HCT116 (cell line): ENCODE results near the gene PGM2L1. TPM values are rescaled to one million over a fixed set of nuclear protein-coding genes. Genes with fewer than 3 reads are reported as not detected.

Source experiments
- ATAC-seq: fragments of 200-7000 bp; cut with Tn5 transposase; 2 replicates; pipeline ENCODE4 v1.9.1; 2020; ENCODE audit warnings: mild to moderate bottlenecking, moderate library complexity
- BruUV-seq: library from RNA; stranded (reverse); fragments of 400-500 nt; replicated peaks from 2 replicates; lab custom pipeline; 2021; lab: Mats Ljungman, UMichigan
- CTCF ChIA-PET: fragments of 300-600 bp; sonication (Branson Sonifier 250); formaldehyde crosslinking; loops from one replicate; lab custom pipeline; 2021; ENCODE audit warnings: antibody characterized with exemption; lab: Charles Lee
- POLR2A ChIA-PET: fragments of 300-600, 350-600 bp; sonication (Branson Sonifier 250); formaldehyde crosslinking; loops from one replicate; lab custom pipeline; 2021; ENCODE audit warnings: antibody characterized with exemption; lab: Charles Lee
- RAD21 ChIA-PET, 2 experiments: fragments of 300-600 bp; sonication (Branson Sonifier 250); formaldehyde crosslinking; loops; one replicate each; lab custom pipeline; 2023; ENCODE audit warnings: low total read pairs in 2 of 2; ENCODE audit not compliant: uncharacterized antibody in 2 of 2, unreplicated experiment in 2 of 2, low non-redundant PET in 1 of 2; lab: Charles Lee
- DNase-seq: peaks from one replicate; pipeline ENCODE4 v3.0.0-alpha.2; 2010; ENCODE audit warnings: low read depth, low spot score
- H2AFZ ChIP-seq: fragments of 200-600 bp; shearing (Covaris generic), sonication (generic); 2 replicates; pipeline ENCODE4 v1.6.1; 2017; ENCODE audit warnings: low read depth, mixed run types, mixed read lengths, antibody characterized with exemption, low read length; ENCODE audit not compliant: poor library complexity, severe bottlenecking
- H3K27ac ChIP-seq: 2 replicates; pipeline ENCODE4 v1.5.1; 2012; ENCODE audit warnings: low read depth, low read length
- H3K27me3 ChIP-seq: fragments of 200-600 bp; sonication (generic); 2 replicates; pipeline ENCODE4 v1.6.1; 2016; ENCODE audit warnings: mixed run types, low read length, mixed read lengths; ENCODE audit not compliant: insufficient read depth
- H3K36me3 ChIP-seq, 2 experiments: fragments of 200-500 bp in 1 of 2; fragments of 200-600 bp in 1 of 2; sonication (Bioruptor generic) in 1 of 2; sonication (generic) in 1 of 2; 2 replicates each; pipeline versions ENCODE4 v1.5.1 to v1.6.1; 2014 to 2016; ENCODE audit warnings: low read length in 2 of 2, inconsistent platforms in 1 of 2, mixed read lengths in 1 of 2, mixed run types in 1 of 2; ENCODE audit not compliant: insufficient read depth in 2 of 2, control insufficient read depth in 1 of 2
- H3K4me1 ChIP-seq, 2 experiments: fragments of 200-600 bp in 1 of 2; sonication (generic) in 1 of 2; 2 replicates each; pipeline versions ENCODE4 v1.5.1 to v1.6.1; 2012 to 2017; ENCODE audit warnings: low read length in 2 of 2, inconsistent platforms in 1 of 2, mild to moderate bottlenecking in 1 of 2, mixed read lengths in 1 of 2, mixed run types in 1 of 2, moderate library complexity in 1 of 2; ENCODE audit not compliant: insufficient read depth in 2 of 2, control insufficient read depth in 1 of 2
- H3K4me2 ChIP-seq: fragments of 200-600 bp; sonication (generic); 2 replicates; pipeline ENCODE4 v1.6.1; 2017; ENCODE audit warnings: mixed run types, low read length, mixed read lengths
- H3K4me3 ChIP-seq, 2 experiments: fragments of 200-600 bp in 1 of 2; sonication (generic) in 1 of 2; replicated peaks in 1 of 2; 2 replicates each; pipeline ENCODE4 v1.5.1; 2011 to 2016; ENCODE audit warnings: low read length in 2 of 2, control low read depth in 1 of 2, low read depth in 1 of 2, mild to moderate bottlenecking in 1 of 2, mixed read lengths in 1 of 2, mixed run types in 1 of 2
- H3K79me2 ChIP-seq: fragments of 200-600 bp; sonication (generic); 2 replicates; pipeline ENCODE4 v1.6.1; 2017; ENCODE audit warnings: mild to moderate bottlenecking, mixed run types, low read length, moderate library complexity, mixed read lengths; ENCODE audit not compliant: insufficient read depth
- H3K9ac ChIP-seq: fragments of 200-600 bp; sonication (generic); 2 replicates; pipeline ENCODE4 v1.6.1; 2016; ENCODE audit warnings: low read length, mixed read lengths
- H3K9me2 ChIP-seq: fragments of 200-600 bp; sonication (generic), shearing (Covaris generic); 2 replicates; pipeline ENCODE4 v1.6.1; 2017; ENCODE audit warnings: mixed run types, mild to moderate bottlenecking, moderate library complexity; ENCODE audit not compliant: insufficient read depth
- H3K9me3 ChIP-seq, 2 experiments: fragments of 200-500 bp in 1 of 2; fragments of 200-600 bp in 1 of 2; sonication (Bioruptor generic) in 1 of 2; sonication (generic) in 1 of 2; 2 replicates each; pipeline ENCODE4 v1.6.1; 2014 to 2017; ENCODE audit warnings: low read length in 2 of 2, mixed read lengths in 2 of 2, inconsistent platforms in 1 of 2, low read depth in 1 of 2, mild to moderate bottlenecking in 1 of 2, mixed run types in 1 of 2, moderate library complexity in 1 of 2; ENCODE audit not compliant: control insufficient read depth in 1 of 2, insufficient read depth in 1 of 2
- H4K20me1 ChIP-seq: fragments of 200-600 bp; sonication (generic), shearing (Covaris generic); 2 replicates; pipeline ENCODE4 v1.6.1; 2017; ENCODE audit warnings: mixed run types, mild to moderate bottlenecking, moderate library complexity; ENCODE audit not compliant: insufficient read depth
- ATF3 ChIP-seq: IDR thresholded peaks from 2 replicates; pipeline ENCODE4 v1.6.1; 2012
- CTCF ChIP-seq, 3 experiments: fragments of 200-600 bp in 1 of 3; sonication (generic) in 1 of 3; IDR thresholded peaks in 2 of 3; conservative IDR thresholded peaks in 1 of 3; 2 replicates each; pipeline ENCODE4 v1.5.1; 2012 to 2017; ENCODE audit warnings: low read depth in 2 of 3, low read length in 2 of 3, antibody characterized with exemption in 1 of 3, borderline replicate concordance in 1 of 3, control low read depth in 1 of 3, mild to moderate bottlenecking in 1 of 3, mixed read lengths in 1 of 3, mixed run types in 1 of 3, moderate library complexity in 1 of 3; ENCODE audit not compliant: insufficient read depth in 1 of 3
- EZH2 ChIP-seq: fragments of 200-600 bp; sonication (generic); IDR thresholded peaks from 2 replicates; pipeline ENCODE4 v1.6.1; 2017; ENCODE audit warnings: antibody characterized with exemption, mixed run types
- FOSL1 ChIP-seq: IDR thresholded peaks from 2 replicates; pipeline ENCODE4 v1.6.1; 2012; ENCODE audit warnings: low read depth
- JUND ChIP-seq: IDR thresholded peaks from 2 replicates; pipeline ENCODE4 v1.6.1; 2012
- POLR2A ChIP-seq: IDR thresholded peaks from 2 replicates; pipeline ENCODE4 v1.7.0; 2011; ENCODE audit warnings: borderline replicate concordance; ENCODE audit not compliant: insufficient read depth, insufficient read length; ENCODE audit errors: extremely low read depth
- POLR2AphosphoS5 ChIP-seq: IDR thresholded peaks from 2 replicates; pipeline ENCODE4 v1.6.1; 2011; ENCODE audit warnings: mild to moderate bottlenecking, low read depth, low read length, moderate library complexity
- RAD21 ChIP-seq: IDR thresholded peaks from 2 replicates; pipeline ENCODE4 v1.6.1; 2012; ENCODE audit warnings: low read depth, mild to moderate bottlenecking
- SP1 ChIP-seq: IDR thresholded peaks from 2 replicates; pipeline ENCODE4 v1.6.1; 2012; ENCODE audit warnings: low read depth
- SRF ChIP-seq: IDR thresholded peaks from 2 replicates; pipeline ENCODE4 v1.6.1; 2012; ENCODE audit warnings: low read depth
- TCF7L2 ChIP-seq: IDR thresholded peaks from 2 replicates; pipeline ENCODE4 v1.7.0; 2011; ENCODE audit warnings: borderline replicate concordance, inconsistent platforms; ENCODE audit not compliant: insufficient read depth, insufficient read length; ENCODE audit errors: extremely low read depth
- YY1 ChIP-seq: IDR thresholded peaks from 2 replicates; pipeline ENCODE4 v1.6.1; 2011; ENCODE audit warnings: low read length, low read depth, moderate library complexity, mild to moderate bottlenecking; ENCODE audit not compliant: insufficient replicate concordance; ENCODE audit errors: extremely low read depth
- ZNF274 ChIP-seq: fragments of 200-500 bp; sonication (Bioruptor generic); IDR thresholded peaks from 2 replicates; pipeline ENCODE4 v1.6.1; 2014; ENCODE audit warnings: mild to moderate bottlenecking, low read depth, low read length, inconsistent platforms
- intact Hi-C: fragments of 100-400 bp; cut with micrococcal nuclease; formaldehyde crosslinking; loops from 2 replicates; pipeline ENCODE4 v1.10.0; 2022
- total RNA-seq: library from RNA; stranded (reverse); gene quantifications from one replicate; pipeline ENCODE4 v1.2.1, GENCODE V29; 2021; ENCODE audit not compliant: unreplicated experiment
- TF ChIP-seq, protein P1 (sequence below): IDR thresholded peaks from 2 replicates; pipeline ENCODE4 v1.6.1; 2012; ENCODE audit warnings: low read depth

The PGM2L1 gene
- total RNA-seq, 1 experiment from 2014 or later = 4.9 TPM

- TF ChIP-seq SRF (no peak), FOSL1 (peak; percentile 30; the same call in 1 of the 2 replicates), JUND (no peak), POLR2AphosphoS5 (no peak), YY1 (no peak), RAD21 (no peak)
- TF ChIP-seq, all 23 proteins: peak for 1
- Histone ChIP-seq H3K79me2 (no peaks in the 10 kb centered on the region), H3K27ac (no peak overlapping the region), H3K27me3 (no peaks in the 10 kb centered on the region), H3K4me1 (peaks cover 0 to 7% of the 10 kb centered on the region in 2 experiments; a peak in 2 of 4 replicates), H3K9me2 (no peaks in the 10 kb centered on the region), H3K4me2 (0 out of 2 replicates have a peak overlapping the region, but pooled peaks have one; percentile 10), H3K36me3 (no peaks in the 10 kb centered on the region), H3K9ac (no peak overlapping the region), H3K9me3 (no peaks in the 10 kb centered on the region), H3K4me3 (no peak overlapping the region), H4K20me1 (no peaks in the 10 kb centered on the region), H2AFZ (peak overlapping the region; percentile 31)
- DNase-seq (no peak), ATAC-seq (no peak)
- ChIA-PET POLR2A (no interaction called here), CTCF (no interaction called here), RAD21 (no interaction called here)
- BruUV-seq = no TSS peak
- intact Hi-C loops = no loop called here
Measured at GRCh38 chr11:74288161-74288560, 110.1 kb downstream of the PGM2L1 start.

GRCh38 chr11:74284466-74284865 lies 113.8 kb downstream of the PGM2L1 start:
- no peak overlapping the region for H3K9ac ChIP-seq
- H3K4me2 ChIP-seq = no peak overlapping the region
- H2AFZ ChIP-seq = no peak overlapping the region
- no peaks in the 10 kb centered on the region for H3K9me2 ChIP-seq
- TF ChIP-seq, protein P1, sequence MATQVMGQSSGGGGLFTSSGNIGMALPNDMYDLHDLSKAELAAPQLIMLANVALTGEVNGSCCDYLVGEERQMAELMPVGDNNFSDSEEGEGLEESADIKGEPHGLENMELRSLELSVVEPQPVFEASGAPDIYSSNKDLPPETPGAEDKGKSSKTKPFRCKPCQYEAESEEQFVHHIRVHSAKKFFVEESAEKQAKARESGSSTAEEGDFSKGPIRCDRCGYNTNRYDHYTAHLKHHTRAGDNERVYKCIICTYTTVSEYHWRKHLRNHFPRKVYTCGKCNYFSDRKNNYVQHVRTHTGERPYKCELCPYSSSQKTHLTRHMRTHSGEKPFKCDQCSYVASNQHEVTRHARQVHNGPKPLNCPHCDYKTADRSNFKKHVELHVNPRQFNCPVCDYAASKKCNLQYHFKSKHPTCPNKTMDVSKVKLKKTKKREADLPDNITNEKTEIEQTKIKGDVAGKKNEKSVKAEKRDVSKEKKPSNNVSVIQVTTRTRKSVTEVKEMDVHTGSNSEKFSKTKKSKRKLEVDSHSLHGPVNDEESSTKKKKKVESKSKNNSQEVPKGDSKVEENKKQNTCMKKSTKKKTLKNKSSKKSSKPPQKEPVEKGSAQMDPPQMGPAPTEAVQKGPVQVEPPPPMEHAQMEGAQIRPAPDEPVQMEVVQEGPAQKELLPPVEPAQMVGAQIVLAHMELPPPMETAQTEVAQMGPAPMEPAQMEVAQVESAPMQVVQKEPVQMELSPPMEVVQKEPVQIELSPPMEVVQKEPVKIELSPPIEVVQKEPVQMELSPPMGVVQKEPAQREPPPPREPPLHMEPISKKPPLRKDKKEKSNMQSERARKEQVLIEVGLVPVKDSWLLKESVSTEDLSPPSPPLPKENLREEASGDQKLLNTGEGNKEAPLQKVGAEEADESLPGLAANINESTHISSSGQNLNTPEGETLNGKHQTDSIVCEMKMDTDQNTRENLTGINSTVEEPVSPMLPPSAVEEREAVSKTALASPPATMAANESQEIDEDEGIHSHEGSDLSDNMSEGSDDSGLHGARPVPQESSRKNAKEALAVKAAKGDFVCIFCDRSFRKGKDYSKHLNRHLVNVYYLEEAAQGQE = no peak
- no peak for TF ChIP-seq ATF3
- no peak for TF ChIP-seq EZH2
- TF ChIP-seq TCF7L2 = no peak
- no peak for TF ChIP-seq POLR2A
- no peak for TF ChIP-seq CTCF (IDR thresholded peaks at IDR 0.05 in 2 of 3, conservative IDR thresholded peaks at IDR 0.05 in 1 of 3; ENCODE audit: borderline replicate concordance in 1 of 3, insufficient read depth in 1 of 3, low read depth in 2 of 3, low read length in 2 of 3)
- TF ChIP-seq SRF = no peak
- TF ChIP-seq SP1 = no peak
- no peak for TF ChIP-seq ZNF274
- no peak for TF ChIP-seq YY1
- TF ChIP-seq, all 23 proteins: peak for 0
- ChIA-PET POLR2A (no interaction called here), RAD21 (no interaction called here), CTCF (no interaction called here)
- H4K20me1 ChIP-seq = no peaks in the 10 kb centered on the region
- H3K27me3 ChIP-seq = no peaks in the 10 kb centered on the region
- H3K4me3 ChIP-seq = no peak overlapping the region
- intact Hi-C loops = no loop called here
- ATAC-seq (no peak), DNase-seq (no peak)
- no peaks in the 10 kb centered on the region for H3K36me3 ChIP-seq
- no TSS peak for BruUV-seq
- H3K79me2 ChIP-seq = no peaks in the 10 kb centered on the region
- no peak overlapping the region for H3K27ac ChIP-seq
- no peaks in the 10 kb centered on the region for H3K9me3 ChIP-seq
- H3K4me1 ChIP-seq = peaks cover 0 to 7% of the 10 kb centered on the region in 2 experiments; a peak in 2 of 4 replicates
